ENCODE results near the gene HBG2. TPM values are rescaled to one million over a fixed set of nuclear protein-coding genes. Genes with fewer than 3 reads are reported as not detected.

HBG2 gene
- total RNA-seq, 1 experiment from 2014 or later = 8.7 TPM

GRCh38 chr11:5226732-5227310 is 27.8 kb downstream of the HBG2 start, which contains the start of gene HBB:
Gene HBB (minus strand): TSS chr11:5227071. CDS start chr11:5227021, 50 bp downstream.
- TF ChIP-seq ZNF317 (CRISPR knock-in tag; IDR thresholded peaks at IDR 0.05; ENCODE audit: borderline replicate concordance, low read depth) = no peak
- TF ChIP-seq MYBL2 (CRISPR knock-in tag; IDR thresholded peaks at IDR 0.05) = no peak
- TF ChIP-seq ATF2 (CRISPR knock-in tag; IDR thresholded peaks at IDR 0.05; ENCODE audit: borderline replicate concordance, low read depth) = no peak
- TF ChIP-seq, protein P1, sequence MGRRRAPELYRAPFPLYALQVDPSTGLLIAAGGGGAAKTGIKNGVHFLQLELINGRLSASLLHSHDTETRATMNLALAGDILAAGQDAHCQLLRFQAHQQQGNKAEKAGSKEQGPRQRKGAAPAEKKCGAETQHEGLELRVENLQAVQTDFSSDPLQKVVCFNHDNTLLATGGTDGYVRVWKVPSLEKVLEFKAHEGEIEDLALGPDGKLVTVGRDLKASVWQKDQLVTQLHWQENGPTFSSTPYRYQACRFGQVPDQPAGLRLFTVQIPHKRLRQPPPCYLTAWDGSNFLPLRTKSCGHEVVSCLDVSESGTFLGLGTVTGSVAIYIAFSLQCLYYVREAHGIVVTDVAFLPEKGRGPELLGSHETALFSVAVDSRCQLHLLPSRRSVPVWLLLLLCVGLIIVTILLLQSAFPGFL (CRISPR knock-in tag; IDR thresholded peaks at IDR 0.05; ENCODE audit: borderline replicate concordance) = no peak
- no peak for TF ChIP-seq NR3C1 (CRISPR knock-in tag; conservative IDR thresholded peaks at IDR 0.05; ENCODE audit: low read depth)
- Mint-ChIP-seq H3K27me3 (ENCODE audit: low read depth) (no peaks in the 10 kb centered on the region), H3K4me1 (peaks cover 3% of the 10 kb centered on the region; the same call in 1 of the 2 replicates), H3K4me3 (no peak within 1 kb of the TSS), H3K27ac (no peak within 1 kb of the TSS), H3K36me3 (peaks cover 5% of the 10 kb centered on the region), H3K9me3 (peaks cover 5% of the 10 kb centered on the region; the same call in 1 of the 2 replicates)
- DNase-seq (ENCODE audit: low spot score) (no peak), ATAC-seq (no peak)
- ChIA-PET POLR2A (no interaction called here), CTCF (no interaction called here)

- H3K36me3 Mint-ChIP-seq = peaks cover 17% of the 10 kb centered on the region
- H3K27ac Mint-ChIP-seq = no peak overlapping the region
- ATAC-seq (no peak), DNase-seq (ENCODE audit: low spot score) (no peak)
- peaks cover 18% of the 10 kb centered on the region for H3K9me3 Mint-ChIP-seq
- no peaks in the 10 kb centered on the region for H3K27me3 Mint-ChIP-seq (ENCODE audit: low read depth)
- peaks cover 3% of the 10 kb centered on the region; the same call in 1 of the 2 replicates for H3K4me1 Mint-ChIP-seq
- no peak overlapping the region for H3K4me3 Mint-ChIP-seq
- ChIA-PET CTCF (interaction anchor here (0.7 kb wide), 1 partner anchor 130 kb away, joined by 3 read pairs; no protein-coding TSS in a partner anchor), POLR2A (no interaction called here)
- TF ChIP-seq, protein P2, sequence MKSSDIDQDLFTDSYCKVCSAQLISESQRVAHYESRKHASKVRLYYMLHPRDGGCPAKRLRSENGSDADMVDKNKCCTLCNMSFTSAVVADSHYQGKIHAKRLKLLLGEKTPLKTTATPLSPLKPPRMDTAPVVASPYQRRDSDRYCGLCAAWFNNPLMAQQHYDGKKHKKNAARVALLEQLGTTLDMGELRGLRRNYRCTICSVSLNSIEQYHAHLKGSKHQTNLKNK (CRISPR knock-in tag; IDR thresholded peaks at IDR 0.05) = no peak
- TF ChIP-seq KAT7 (CRISPR knock-in tag; IDR thresholded peaks at IDR 0.05; ENCODE audit: borderline replicate concordance) (no peak), ZNF219 (CRISPR knock-in tag; IDR thresholded peaks at IDR 0.05; ENCODE audit: borderline replicate concordance) (no peak), MYBL2 (CRISPR knock-in tag; IDR thresholded peaks at IDR 0.05) (no peak), SP1 (CRISPR knock-in tag; conservative IDR thresholded peaks at IDR 0.05) (no peak), JUN (CRISPR knock-in tag; IDR thresholded peaks at IDR 0.05) (no peak), ATF1 (CRISPR knock-in tag; IDR thresholded peaks at IDR 0.05) (no peak), GABPB1 (CRISPR knock-in tag; IDR thresholded peaks at IDR 0.05) (no peak), E2F4 (CRISPR knock-in tag; IDR thresholded peaks at IDR 0.05; ENCODE audit: borderline replicate concordance, low read depth) (no peak), USF2 (CRISPR knock-in tag; IDR thresholded peaks at IDR 0.05) (no peak)
- TF ChIP-seq, protein P3, sequence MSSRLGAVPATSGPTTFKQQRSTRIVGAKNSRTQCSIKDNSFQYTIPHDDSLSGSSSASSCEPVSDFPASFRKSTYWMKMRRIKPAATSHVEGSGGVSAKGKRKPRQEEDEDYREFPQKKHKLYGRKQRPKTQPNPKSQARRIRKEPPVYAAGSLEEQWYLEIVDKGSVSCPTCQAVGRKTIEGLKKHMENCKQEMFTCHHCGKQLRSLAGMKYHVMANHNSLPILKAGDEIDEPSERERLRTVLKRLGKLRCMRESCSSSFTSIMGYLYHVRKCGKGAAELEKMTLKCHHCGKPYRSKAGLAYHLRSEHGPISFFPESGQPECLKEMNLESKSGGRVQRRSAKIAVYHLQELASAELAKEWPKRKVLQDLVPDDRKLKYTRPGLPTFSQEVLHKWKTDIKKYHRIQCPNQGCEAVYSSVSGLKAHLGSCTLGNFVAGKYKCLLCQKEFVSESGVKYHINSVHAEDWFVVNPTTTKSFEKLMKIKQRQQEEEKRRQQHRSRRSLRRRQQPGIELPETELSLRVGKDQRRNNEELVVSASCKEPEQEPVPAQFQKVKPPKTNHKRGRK (CRISPR knock-in tag; IDR thresholded peaks at IDR 0.05; ENCODE audit: borderline replicate concordance) = no peak
- TF ChIP-seq, protein P4, sequence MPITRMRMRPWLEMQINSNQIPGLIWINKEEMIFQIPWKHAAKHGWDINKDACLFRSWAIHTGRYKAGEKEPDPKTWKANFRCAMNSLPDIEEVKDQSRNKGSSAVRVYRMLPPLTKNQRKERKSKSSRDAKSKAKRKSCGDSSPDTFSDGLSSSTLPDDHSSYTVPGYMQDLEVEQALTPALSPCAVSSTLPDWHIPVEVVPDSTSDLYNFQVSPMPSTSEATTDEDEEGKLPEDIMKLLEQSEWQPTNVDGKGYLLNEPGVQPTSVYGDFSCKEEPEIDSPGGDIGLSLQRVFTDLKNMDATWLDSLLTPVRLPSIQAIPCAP (CRISPR knock-in tag; IDR thresholded peaks at IDR 0.05) = no peak
- TF ChIP-seq, protein P5, sequence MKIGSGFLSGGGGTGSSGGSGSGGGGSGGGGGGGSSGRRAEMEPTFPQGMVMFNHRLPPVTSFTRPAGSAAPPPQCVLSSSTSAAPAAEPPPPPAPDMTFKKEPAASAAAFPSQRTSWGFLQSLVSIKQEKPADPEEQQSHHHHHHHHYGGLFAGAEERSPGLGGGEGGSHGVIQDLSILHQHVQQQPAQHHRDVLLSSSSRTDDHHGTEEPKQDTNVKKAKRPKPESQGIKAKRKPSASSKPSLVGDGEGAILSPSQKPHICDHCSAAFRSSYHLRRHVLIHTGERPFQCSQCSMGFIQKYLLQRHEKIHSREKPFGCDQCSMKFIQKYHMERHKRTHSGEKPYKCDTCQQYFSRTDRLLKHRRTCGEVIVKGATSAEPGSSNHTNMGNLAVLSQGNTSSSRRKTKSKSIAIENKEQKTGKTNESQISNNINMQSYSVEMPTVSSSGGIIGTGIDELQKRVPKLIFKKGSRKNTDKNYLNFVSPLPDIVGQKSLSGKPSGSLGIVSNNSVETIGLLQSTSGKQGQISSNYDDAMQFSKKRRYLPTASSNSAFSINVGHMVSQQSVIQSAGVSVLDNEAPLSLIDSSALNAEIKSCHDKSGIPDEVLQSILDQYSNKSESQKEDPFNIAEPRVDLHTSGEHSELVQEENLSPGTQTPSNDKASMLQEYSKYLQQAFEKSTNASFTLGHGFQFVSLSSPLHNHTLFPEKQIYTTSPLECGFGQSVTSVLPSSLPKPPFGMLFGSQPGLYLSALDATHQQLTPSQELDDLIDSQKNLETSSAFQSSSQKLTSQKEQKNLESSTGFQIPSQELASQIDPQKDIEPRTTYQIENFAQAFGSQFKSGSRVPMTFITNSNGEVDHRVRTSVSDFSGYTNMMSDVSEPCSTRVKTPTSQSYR (CRISPR knock-in tag; IDR thresholded peaks at IDR 0.05) = no peak
- TF ChIP-seq, protein P6, sequence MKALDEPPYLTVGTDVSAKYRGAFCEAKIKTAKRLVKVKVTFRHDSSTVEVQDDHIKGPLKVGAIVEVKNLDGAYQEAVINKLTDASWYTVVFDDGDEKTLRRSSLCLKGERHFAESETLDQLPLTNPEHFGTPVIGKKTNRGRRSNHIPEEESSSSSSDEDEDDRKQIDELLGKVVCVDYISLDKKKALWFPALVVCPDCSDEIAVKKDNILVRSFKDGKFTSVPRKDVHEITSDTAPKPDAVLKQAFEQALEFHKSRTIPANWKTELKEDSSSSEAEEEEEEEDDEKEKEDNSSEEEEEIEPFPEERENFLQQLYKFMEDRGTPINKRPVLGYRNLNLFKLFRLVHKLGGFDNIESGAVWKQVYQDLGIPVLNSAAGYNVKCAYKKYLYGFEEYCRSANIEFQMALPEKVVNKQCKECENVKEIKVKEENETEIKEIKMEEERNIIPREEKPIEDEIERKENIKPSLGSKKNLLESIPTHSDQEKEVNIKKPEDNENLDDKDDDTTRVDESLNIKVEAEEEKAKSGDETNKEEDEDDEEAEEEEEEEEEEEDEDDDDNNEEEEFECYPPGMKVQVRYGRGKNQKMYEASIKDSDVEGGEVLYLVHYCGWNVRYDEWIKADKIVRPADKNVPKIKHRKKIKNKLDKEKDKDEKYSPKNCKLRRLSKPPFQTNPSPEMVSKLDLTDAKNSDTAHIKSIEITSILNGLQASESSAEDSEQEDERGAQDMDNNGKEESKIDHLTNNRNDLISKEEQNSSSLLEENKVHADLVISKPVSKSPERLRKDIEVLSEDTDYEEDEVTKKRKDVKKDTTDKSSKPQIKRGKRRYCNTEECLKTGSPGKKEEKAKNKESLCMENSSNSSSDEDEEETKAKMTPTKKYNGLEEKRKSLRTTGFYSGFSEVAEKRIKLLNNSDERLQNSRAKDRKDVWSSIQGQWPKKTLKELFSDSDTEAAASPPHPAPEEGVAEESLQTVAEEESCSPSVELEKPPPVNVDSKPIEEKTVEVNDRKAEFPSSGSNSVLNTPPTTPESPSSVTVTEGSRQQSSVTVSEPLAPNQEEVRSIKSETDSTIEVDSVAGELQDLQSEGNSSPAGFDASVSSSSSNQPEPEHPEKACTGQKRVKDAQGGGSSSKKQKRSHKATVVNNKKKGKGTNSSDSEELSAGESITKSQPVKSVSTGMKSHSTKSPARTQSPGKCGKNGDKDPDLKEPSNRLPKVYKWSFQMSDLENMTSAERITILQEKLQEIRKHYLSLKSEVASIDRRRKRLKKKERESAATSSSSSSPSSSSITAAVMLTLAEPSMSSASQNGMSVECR (CRISPR knock-in tag; IDR thresholded peaks at IDR 0.05; ENCODE audit: borderline replicate concordance) = no peak
Observed at GRCh38 chr11:5225480-5225871, 29.1 kb downstream of the HBG2 start.
